ENCODE measurements around the gene CCNF.

CCNF gene

DNA sequence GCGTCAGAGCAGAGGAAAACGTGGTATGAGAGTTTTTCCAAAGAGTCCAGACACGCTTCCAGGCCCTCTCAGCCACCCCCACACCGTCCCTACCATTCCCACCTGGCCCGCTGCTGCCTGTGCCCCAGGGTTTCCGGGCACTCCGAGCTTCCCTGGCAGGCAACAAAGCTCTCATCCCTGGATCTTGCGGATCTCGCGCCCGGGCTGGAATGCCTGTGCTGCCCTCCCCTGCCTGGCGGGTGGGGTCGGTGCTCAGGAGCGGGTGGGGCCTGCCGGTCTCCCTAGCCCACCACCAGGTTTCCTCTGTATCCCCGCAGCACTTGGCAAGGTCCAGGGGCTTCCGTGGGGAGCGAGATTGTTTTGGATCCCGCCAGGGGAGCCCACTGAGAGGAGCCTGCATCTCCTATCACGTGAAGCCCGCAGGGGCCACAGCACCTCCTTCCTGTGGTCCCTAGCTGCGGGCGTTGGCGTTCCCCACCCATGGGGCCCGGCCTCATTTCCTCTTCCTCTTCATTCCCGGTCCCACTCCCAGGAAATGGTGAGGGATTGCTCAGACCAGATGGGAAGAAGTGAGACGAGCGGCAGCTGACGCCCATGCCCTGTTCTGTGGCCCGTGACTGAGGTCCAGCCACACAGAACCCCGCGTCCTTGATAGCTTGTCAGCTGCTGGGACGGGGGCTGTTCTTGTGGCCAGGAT is 56.7 kb downstream of the CCNF start:
- DNase-seq (ENCODE audit: low read depth): no peak

- DNase-seq (ENCODE audit: low read depth): no peak
Observed at GRCh38 chr16:2486645-2487516, 57.6 kb downstream of the CCNF start.

DNA sequence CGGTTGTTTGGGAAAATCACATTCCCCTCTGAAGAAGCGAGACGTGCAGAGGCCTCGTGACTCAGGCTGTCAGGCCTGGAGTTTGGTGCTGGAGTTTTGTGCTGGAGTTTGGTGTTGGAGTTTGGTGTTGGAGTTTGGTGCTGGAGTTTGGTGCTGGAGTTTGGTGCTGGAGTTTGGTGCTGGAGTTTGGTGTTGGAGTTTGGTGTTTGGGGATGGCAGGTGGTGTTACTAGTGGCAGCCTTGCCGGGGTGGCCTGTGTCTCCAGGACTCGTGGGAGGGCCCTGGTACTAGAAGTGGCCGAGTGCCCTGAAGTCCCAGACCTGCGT is 58.2 kb downstream of the CCNF start:
- DNase-seq (ENCODE audit: low read depth): no peak

- no peak for DNase-seq (ENCODE audit: low read depth)
Observed at GRCh38 chr16:2487903-2488531, 58.8 kb downstream of the CCNF start.

DNA sequence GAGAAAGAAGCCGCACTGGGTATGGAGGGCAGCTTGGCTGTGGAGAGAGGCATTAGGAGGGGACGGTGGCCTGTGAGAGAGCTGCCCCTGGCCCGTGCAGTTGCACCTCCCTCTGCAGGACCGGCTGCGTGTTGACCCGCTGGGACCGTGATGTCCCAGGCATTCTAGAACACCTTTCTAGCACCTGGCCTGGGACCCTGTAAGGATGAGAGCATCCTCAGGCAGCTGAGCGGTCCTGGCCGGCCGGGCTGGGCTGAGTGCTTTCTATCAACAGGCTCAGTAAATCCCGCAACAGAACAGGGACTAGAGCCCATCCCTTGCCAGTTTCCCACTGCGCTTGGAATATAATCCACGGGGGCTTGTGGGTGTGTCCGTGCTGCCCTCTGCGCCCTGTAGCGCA is 60.3 kb downstream of the CCNF start:
- DNase-seq (ENCODE audit: low read depth): no peak

- DNase-seq (ENCODE audit: low read depth): no peak
Observed at GRCh38 chr16:2490190-2491105, 61.2 kb downstream of the CCNF start.

- DNase-seq (ENCODE audit: low read depth): no peak
Observed at GRCh38 chr16:2492292-2492691, 63.0 kb downstream of the CCNF start.

- no peak for DNase-seq (ENCODE audit: low read depth)
Observed at GRCh38 chr16:2493605-2494004, 64.4 kb downstream of the CCNF start.

GRCh38 chr16:2494616-2495015 is 65.4 kb downstream of the CCNF start:
- no peak for DNase-seq (ENCODE audit: low read depth)

GRCh38 chr16:2495041-2495440 is 65.8 kb downstream of the CCNF start:
- no peak for DNase-seq (ENCODE audit: low read depth)

- DNase-seq (ENCODE audit: low read depth): no peak
Observed at GRCh38 chr16:2496223-2497115, 67.2 kb downstream of the CCNF start.

DNA sequence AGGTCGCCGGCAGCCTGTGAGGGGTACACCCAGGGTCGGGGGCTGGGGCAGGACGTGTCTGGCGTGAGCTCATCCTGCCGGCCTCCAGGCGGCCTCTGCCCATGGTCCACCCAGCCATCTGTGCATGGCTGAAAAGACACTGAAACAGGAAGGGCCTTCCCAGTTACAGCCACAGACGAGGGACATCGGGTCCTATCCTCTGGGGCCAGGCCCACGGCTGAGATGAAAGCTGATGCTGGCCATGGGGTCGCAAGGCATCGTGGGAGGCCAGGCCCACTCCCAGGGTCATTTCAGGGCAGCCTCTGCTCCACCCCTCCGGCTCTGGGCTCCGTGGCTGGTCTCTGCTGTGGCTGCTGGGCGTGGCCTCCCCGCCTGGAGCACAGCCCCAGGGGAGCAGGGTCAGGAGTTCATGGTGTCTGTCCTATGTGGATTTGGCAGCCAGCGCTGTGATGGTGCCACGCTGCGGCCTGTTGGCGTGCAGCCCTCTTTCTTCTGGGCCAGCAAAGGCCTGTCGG is 67.9 kb downstream of the CCNF start:
- no peak for DNase-seq (ENCODE audit: low read depth)

DNA sequence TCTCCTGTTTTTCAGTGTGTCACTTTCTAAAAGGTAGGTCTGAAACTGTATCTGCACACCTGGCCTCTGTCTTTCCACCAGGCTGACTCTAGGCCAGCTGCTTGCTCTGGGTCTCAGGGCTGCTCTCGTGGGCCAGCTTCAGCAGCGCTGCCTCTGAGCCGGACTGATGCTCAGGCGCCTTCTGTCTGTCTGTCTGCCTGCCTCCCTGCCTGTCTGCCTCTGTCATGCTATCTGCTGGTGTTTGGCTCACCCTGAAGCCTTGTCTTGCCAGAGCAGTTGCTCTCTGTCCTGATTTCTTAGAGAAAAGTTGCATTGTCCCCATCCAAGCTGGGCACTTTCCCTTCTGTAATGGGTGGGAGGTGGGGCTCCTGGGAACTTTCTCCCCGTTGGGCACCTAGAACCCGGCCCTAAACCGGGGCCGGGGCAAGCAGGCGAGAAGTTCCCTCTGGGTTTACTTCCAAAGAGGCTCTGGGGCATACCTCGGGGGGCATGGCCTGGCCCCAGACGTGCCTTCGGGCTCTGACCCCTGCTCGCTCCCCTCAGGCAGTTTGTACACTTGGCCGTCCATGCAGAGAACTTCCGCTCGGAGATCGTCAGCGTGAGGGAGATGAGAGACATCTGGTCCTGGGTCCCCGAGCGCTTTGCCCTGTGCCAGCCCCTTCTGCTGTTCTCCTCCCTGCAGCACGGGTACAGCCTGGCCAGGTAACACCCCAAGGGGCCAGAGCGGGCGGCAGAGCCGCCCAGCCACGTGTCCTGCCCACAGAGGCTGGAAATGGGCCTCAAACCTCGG is 68.6 kb downstream of the CCNF start:
- DNase-seq (ENCODE audit: low read depth): no peak

- no peak for DNase-seq (ENCODE audit: low read depth)
Observed at GRCh38 chr16:2498531-2499253, 69.4 kb downstream of the CCNF start.

DNA sequence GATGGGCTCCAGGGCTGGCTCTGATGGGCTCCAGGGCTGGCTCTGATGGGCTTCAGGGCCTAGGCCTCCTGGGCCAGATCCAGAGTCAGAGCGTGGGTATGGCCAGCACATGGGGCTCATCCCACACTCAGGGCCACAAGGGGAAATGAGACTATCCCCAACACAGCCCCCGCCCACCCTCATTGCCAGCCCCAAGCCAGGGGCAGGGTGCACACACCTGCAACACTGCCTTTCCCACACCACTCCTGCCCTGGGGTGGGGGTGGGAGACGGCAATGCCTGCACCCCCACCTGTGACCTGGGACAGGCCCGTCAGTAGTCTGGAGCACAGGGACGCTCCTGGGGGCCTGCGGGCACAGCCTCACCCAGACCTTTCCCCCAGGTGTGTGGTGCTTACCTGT is 70.2 kb downstream of the CCNF start:
- DNase-seq (ENCODE audit: low read depth): no peak

GRCh38 chr16:2499890-2500429 is 70.7 kb downstream of the CCNF start:
- DNase-seq (ENCODE audit: low read depth): no peak

GRCh38 chr16:2500430-2500917 is 71.2 kb downstream of the CCNF start:
- DNase-seq (ENCODE audit: low read depth): no peak

DNA sequence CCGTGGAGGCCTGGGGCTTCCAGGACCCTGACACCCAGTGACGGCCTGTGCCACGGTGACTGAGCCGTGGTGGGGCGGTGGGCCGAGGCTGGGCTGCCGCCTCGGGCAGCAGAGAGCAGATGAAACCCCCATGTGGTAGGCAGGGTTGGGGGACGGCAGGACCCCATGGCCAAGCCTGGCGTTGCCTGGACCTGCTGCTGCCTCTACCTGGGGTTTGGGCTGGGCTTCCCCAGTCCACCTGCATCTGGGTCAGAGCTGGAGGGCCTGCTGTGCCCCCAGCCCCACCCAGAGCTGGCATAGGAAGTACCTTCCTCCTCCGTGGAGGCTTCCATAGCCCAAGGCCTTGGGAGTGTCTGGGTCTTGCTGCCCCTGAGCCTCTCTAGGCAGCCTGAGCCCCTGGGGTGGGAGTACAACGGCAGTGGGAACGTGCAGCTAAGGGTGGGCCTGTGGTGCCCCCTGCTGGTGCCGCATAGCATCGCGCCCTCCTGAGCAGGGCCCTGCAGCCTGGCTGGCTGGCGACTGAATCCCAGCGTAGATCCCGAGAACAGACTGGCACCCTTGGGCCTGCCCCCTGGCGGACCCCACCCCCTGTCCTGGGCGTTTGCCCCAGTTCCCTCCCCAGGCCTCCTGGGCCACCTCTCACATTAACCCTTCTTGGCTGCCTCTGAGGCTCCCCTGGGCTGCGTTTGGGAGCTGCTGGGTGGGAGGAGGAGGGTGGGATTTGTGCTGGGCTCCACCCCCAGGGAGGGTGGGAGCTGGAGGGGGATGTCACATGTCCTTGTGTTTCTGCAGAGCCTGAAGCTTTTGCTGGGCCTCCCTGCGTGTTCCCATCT is 71.9 kb downstream of the CCNF start:
- DNase-seq (ENCODE audit: low read depth): no peak

Data from stromal cell of bone marrow (primary cell).